Measurements from ENCODE around the gene APOM. TPM values are rescaled to one million over a fixed set of nuclear protein-coding genes. Genes with fewer than 3 reads are reported as not detected.

Gene APOM
- total RNA-seq, 4 donors from 2014 or later, result 2.2 to 5.5 TPM; not detected in 2

DNA sequence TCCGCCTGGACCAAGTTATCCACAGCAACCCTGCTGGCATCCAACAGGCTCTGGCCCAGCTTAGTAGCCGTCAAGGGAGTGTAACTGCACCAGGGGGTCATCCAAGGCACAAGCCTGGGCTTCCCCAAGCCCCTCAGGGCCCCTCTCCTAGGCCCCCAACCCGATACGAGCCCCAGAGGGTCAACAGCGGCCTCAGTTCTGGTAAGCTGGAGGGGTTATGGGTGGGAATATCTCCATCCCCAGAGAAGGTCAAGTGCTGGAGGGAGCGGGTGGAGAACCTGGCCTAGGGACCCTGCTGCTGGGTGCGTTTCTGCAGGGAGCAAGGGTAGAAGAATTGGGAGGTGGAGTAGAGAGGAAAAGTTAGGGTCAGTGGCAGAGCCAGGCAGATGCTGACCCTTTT is 22.2 kb upstream of the APOM start:
- no peaks in the 10 kb centered on the region for H3K27me3 ChIP-seq
- H3K9me3 ChIP-seq, result no peaks in the 10 kb centered on the region
- TF ChIP-seq POLR2A (IDR thresholded peaks at IDR 0.05), result no peak
- TF ChIP-seq EP300 (IDR thresholded peaks at IDR 0.05; ENCODE audit: low read depth), result no peak
- no peak for TF ChIP-seq POLR2AphosphoS5 (IDR thresholded peaks at IDR 0.05)
- peaks cover 0 to 75% (median 41%) of the 10 kb centered on the region in 4 donors for H3K36me3 ChIP-seq
- no peak overlapping the region for H3K27ac ChIP-seq
- no peak for DNase-seq
- H3K4me1 ChIP-seq, result no peaks in the 10 kb centered on the region
- 89% methylated on average over 7 of the region's 7 CpGs; no CpG with 5 or more reads in 1 of the 2 donors for WGBS, 2 donors (ENCODE audit: low coverage in 1 of 2)
- H3K4me3 ChIP-seq, result no peak overlapping the region
- in situ Hi-C loops (cut with MboI; ENCODE audit: low pct_ligation_motif_present in 1 of 4, low pct_unique_long_range_greater_than_20kb in 1 of 4, low sequenced_read_pairs in 3 of 4) (no loop called here), intact Hi-C loops (cut with DNase I; ENCODE audit: low total_unique reads) (no loop called here)

DNA sequence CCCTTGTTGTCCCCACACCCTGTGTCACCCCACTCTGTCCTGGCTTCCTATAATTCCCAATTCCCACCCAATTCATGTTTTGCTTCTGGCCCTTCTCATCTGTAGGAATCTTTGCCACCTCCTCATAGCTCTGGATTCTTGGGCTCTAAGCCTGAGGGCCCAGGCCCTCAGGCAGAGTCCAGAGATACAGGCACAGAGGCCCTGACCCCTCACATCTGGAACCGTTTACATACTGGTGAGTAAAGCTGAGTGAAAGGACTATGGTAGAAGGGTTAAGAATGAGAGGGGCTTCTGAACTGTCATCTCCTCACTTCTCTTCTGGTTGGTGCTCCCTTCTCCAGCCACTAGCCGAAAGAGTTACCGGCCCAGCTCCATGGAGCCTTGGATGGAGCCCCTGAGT is 21.6 kb upstream of the APOM start:
- no peak for DNase-seq
- H3K4me3 ChIP-seq, result no peak overlapping the region
- intact Hi-C loops (cut with DNase I; ENCODE audit: low total_unique reads) (no loop called here), in situ Hi-C loops (cut with MboI; ENCODE audit: low pct_ligation_motif_present in 1 of 4, low pct_unique_long_range_greater_than_20kb in 1 of 4, low sequenced_read_pairs in 3 of 4) (no loop called here)
- TF ChIP-seq POLR2AphosphoS5 (IDR thresholded peaks at IDR 0.05), result no peak
- TF ChIP-seq, protein P1, sequence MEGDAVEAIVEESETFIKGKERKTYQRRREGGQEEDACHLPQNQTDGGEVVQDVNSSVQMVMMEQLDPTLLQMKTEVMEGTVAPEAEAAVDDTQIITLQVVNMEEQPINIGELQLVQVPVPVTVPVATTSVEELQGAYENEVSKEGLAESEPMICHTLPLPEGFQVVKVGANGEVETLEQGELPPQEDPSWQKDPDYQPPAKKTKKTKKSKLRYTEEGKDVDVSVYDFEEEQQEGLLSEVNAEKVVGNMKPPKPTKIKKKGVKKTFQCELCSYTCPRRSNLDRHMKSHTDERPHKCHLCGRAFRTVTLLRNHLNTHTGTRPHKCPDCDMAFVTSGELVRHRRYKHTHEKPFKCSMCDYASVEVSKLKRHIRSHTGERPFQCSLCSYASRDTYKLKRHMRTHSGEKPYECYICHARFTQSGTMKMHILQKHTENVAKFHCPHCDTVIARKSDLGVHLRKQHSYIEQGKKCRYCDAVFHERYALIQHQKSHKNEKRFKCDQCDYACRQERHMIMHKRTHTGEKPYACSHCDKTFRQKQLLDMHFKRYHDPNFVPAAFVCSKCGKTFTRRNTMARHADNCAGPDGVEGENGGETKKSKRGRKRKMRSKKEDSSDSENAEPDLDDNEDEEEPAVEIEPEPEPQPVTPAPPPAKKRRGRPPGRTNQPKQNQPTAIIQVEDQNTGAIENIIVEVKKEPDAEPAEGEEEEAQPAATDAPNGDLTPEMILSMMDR (IDR thresholded peaks at IDR 0.05), result no peak
- no peak for TF ChIP-seq EP300 (IDR thresholded peaks at IDR 0.05; ENCODE audit: low read depth)
- no peak for TF ChIP-seq POLR2A (IDR thresholded peaks at IDR 0.05)
- peaks cover 0 to 69% (median 38%) of the 10 kb centered on the region in 4 donors for H3K36me3 ChIP-seq
- H3K27ac ChIP-seq, result no peak overlapping the region
- no peaks in the 10 kb centered on the region for H3K9me3 ChIP-seq
- H3K27me3 ChIP-seq, result no peaks in the 10 kb centered on the region
- no peaks in the 10 kb centered on the region for H3K4me1 ChIP-seq
- 79% methylated on average over 3 of the region's 3 CpGs; no CpG with 5 or more reads in 1 of the 2 donors for WGBS, 2 donors (ENCODE audit: low coverage in 1 of 2)

DNA sequence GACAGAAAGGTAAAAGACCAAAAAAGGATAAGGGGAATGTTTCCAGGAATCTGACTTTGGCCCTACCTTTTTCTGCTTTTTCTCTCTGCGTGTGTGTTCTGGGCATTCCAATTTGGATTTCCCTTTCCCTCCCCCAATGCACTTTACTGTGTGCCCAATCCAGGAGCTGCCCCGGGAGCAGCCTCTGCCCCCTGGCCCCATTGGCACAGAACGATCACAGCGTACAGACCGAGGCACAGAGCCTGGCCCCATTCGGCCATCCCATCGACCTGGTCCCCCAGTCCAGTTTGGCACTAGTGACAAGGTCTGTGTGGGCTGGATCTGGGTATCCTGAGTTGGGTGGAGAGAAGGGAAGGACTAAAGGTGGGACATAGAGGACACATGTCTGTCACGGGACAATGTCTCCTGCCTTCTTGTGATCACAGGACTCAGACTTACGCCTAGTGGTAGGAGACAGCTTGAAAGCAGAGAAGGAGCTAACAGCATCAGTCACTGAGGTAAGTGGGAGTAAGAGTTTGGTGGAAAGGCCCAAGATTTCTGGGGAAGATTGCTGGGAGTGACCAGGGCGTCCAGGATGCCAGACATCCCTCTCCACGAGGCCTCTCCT is 20.6 kb upstream of the APOM start:
- TF ChIP-seq POLR2AphosphoS5 (IDR thresholded peaks at IDR 0.05) (no peak), POLR2A (IDR thresholded peaks at IDR 0.05) (no peak), EP300 (IDR thresholded peaks at IDR 0.05; ENCODE audit: low read depth) (no peak)
- TF ChIP-seq, protein P1 (IDR thresholded peaks at IDR 0.05), result no peak
- H3K9me3 ChIP-seq, result no peaks in the 10 kb centered on the region
- intact Hi-C loops (cut with DNase I; ENCODE audit: low total_unique reads) (no loop called here), in situ Hi-C loops (cut with MboI; ENCODE audit: low pct_ligation_motif_present in 1 of 4, low pct_unique_long_range_greater_than_20kb in 1 of 4, low sequenced_read_pairs in 3 of 4) (no loop called here)
- H3K4me3 ChIP-seq, result no peak overlapping the region
- no peak overlapping the region for H3K27ac ChIP-seq
- 80 to 85% methylated on average over 2 to 11 of the region's 11 CpGs for WGBS, 2 donors (ENCODE audit: low coverage in 1 of 2)
- H3K4me1 ChIP-seq, result no peaks in the 10 kb centered on the region
- peaks cover 0 to 71% (median 35%) of the 10 kb centered on the region in 4 donors for H3K36me3 ChIP-seq
- DNase-seq, result no peak
- no peaks in the 10 kb centered on the region for H3K27me3 ChIP-seq

DNA sequence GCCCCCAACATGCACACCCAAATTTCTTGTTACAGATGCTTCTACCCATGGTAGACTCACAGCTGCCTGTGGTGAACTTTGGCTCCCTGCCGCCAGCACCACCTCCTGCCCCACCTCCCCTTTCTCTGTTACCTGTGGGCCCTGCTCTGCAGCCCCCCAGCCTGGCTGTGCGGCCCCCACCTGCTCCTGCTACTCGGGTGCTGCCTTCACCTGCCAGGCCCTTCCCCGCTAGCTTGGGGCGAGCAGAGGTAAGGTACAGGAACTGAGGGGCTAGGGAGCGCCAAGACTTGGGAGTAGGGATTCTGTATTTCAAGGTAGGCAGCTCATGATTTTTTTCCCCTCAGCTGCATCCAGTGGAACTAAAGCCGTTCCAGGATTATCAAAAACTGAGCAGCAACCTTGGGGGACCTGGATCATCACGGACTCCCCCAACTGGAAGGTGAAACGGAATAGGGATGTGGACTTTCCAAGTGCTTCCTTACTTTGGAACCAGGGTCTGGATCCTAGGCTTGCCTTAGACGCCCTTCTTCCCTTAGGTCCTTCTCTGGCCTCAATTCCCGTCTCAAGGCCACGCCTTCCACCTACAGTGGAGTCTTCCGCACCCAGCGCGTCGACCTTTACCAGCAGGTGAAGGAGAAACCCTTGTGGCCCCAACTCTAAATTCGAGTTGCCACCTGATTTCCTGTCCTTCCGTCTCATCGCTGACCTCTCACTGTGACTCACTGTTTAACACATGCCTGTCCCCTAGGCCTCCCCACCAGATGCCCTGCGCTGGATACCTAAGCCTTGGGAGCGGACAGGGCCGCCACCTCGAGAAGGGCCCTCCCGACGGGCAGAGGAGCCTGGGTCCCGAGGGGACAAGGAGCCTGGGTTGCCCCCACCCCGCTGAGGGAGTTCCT is 18.7 kb upstream of the APOM start:
- no peak overlapping the region for H3K4me3 ChIP-seq
- H3K27ac ChIP-seq, result no peak overlapping the region
- TF ChIP-seq POLR2AphosphoS5 (IDR thresholded peaks at IDR 0.05), result no peak
- TF ChIP-seq POLR2A (IDR thresholded peaks at IDR 0.05), result no peak
- H3K36me3 ChIP-seq, result peaks cover 0 to 73% (median 39%) of the 10 kb centered on the region in 4 donors
- H3K4me1 ChIP-seq, result no peaks in the 10 kb centered on the region
- intact Hi-C loops (cut with DNase I; ENCODE audit: low total_unique reads), result no loop called here
- in situ Hi-C loops (cut with MboI; ENCODE audit: low pct_ligation_motif_present in 1 of 4, low pct_unique_long_range_greater_than_20kb in 1 of 4, low sequenced_read_pairs in 3 of 4), result no loop called here
- DNase-seq, result no peak
- no peaks in the 10 kb centered on the region for H3K9me3 ChIP-seq
- no peaks in the 10 kb centered on the region for H3K27me3 ChIP-seq
- 80 to 87% methylated on average over 3 to 25 of the region's 27 CpGs for WGBS, 2 donors (ENCODE audit: low coverage in 1 of 2)

DNA sequence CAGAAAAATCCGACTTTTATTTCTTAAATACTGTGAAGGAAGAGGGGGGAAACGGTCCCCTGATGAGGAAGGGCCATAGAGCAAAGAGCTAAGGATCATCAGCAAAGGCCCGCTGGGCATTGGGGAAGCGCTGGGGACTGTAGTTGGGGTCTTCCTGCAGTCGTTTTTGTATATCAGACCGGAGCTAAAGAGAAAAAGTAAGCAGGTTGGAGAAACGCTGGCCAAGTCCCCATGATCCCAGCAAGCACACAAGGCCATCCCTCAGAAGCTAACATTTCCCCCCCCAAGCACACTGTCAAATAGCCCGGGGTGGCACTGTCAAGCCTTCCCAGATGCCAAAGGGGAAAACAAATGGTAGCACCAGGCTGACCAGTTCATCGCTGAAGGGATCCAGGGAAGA is 16.7 kb upstream of the APOM start:
- Histone ChIP-seq H3K4me1 (no peaks in the 10 kb centered on the region), H3K27ac (no peak overlapping the region), H3K4me3 (no peak overlapping the region), H3K36me3 (peaks cover 0 to 83% (median 42%) of the 10 kb centered on the region in 4 donors), H3K9me3 (no peaks in the 10 kb centered on the region), H3K27me3 (no peaks in the 10 kb centered on the region)
- intact Hi-C loops (cut with DNase I; ENCODE audit: low total_unique reads), result no loop called here
- TF ChIP-seq, protein P1 (IDR thresholded peaks at IDR 0.05), result no peak
- TF ChIP-seq POLR2AphosphoS5 (IDR thresholded peaks at IDR 0.05) (no peak), EP300 (IDR thresholded peaks at IDR 0.05; ENCODE audit: low read depth) (no peak), POLR2A (IDR thresholded peaks at IDR 0.05) (no peak)
- WGBS, 2 donors (ENCODE audit: low coverage in 1 of 2), result 75 to 93% methylated on average over 3 to 9 of the region's 9 CpGs
- no peak for DNase-seq
- in situ Hi-C loops (cut with MboI; ENCODE audit: low pct_ligation_motif_present in 1 of 4, low pct_unique_long_range_greater_than_20kb in 1 of 4, low sequenced_read_pairs in 3 of 4), result no loop called here

Measured in transverse colon (tissue), 4 donors.